GM12891 (cell line): Measurements from ENCODE around the gene CAMTA2.

Experiments
- POLR2A ChIP-seq: IDR thresholded peaks from 2 replicates; pipeline ENCODE4 v1.6.1; 2011; ENCODE audit warnings: low read depth, low read length, control low read depth
- POLR2AphosphoS5 ChIP-seq: IDR thresholded peaks from 2 replicates; pipeline ENCODE4 v1.6.1; 2011; ENCODE audit warnings: low read depth, low read length, control low read depth
- TAF1 ChIP-seq: IDR thresholded peaks from 2 replicates; pipeline ENCODE4 v1.6.1; 2011; ENCODE audit warnings: low read depth, low read length, control low read depth

DNA sequence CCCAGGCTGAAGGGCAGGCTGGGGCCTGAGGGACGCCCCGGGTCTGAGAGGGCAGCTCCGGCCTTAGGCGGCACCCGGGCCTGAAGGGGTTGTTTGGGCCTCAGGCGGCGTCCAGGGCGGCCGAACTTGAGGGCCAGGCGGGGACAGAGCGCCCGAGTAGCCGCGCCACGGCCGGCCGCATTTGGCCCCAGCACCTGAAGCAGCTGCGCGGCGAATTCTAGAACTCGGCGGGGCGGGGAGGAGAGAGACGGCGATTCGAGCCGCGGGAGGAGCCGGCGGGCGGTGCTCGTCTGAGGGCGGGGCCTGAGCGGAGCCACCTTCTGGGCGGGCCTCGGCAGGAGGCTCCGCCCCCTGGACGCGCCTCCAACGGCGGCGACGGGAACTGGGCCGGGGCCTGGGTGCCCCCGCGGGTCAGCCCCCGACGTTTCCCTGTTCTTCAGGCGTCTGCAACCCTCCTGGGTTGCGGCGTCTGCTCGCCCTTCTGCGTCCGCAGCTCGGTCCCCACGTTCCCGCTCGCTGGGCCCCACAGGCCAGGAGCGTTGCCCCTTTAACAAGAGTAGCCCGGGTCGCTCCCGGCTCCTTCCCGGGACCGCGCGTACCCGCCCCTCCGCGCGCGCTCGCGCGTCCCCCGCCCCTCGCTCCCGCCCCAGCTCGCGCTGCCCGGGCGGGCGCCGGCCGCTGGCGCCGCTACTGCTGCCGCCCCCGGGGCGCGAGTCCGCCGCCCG is 10.0 kb upstream of the CAMTA2 start, which contains the start of the genes INCA1 and KIF1C:
- TF ChIP-seq POLR2AphosphoS5 (no peak), POLR2A (no peak), TAF1 (no peak)
